Keratinocyte (primary cell): ENCODE results near the gene PARD3. TPM values are rescaled to one million over a fixed set of nuclear protein-coding genes. Genes with fewer than 3 reads are reported as not detected.

Experiments
- DNase-seq: peaks from one replicate; pipeline ENCODE4 v3.0.0-alpha.2; 2011; ENCODE audit warnings: low read depth, missing footprints, low spot score
- FAIRE-seq: peaks from 2 replicates; lab custom pipeline; 2011; peaks lifted over from hg19 to GRCh38; lab: Jason Lieb, UNC
- H2AFZ ChIP-seq: 2 replicates; pipeline ENCODE4 v1.6.0; 2012; ENCODE audit warnings: low read length, control low read depth, inconsistent platforms; ENCODE audit not compliant: control insufficient read depth
- H3K27ac ChIP-seq: 2 replicates; pipeline ENCODE4 v1.5.1; 2011; ENCODE audit warnings: low read length; ENCODE audit not compliant: control insufficient read depth, insufficient read depth
- H3K27me3 ChIP-seq: 3 replicates; pipeline ENCODE4 v1.6.0; 2011; ENCODE audit warnings: low read length; ENCODE audit not compliant: control insufficient read depth, insufficient read depth; ENCODE audit errors: extremely low read depth
- H3K36me3 ChIP-seq, 2 experiments: 2 replicates in 1 of 2; 3 replicates in 1 of 2; pipeline ENCODE4 v1.5.1; 2011; ENCODE audit warnings: low read length in 2 of 2, mild to moderate bottlenecking in 1 of 2; ENCODE audit not compliant: control insufficient read depth in 2 of 2, insufficient read depth in 2 of 2; ENCODE audit errors: extremely low read depth in 1 of 2
- H3K4me1 ChIP-seq: 3 replicates; pipeline ENCODE4 v1.5.1; 2011; ENCODE audit warnings: low read length; ENCODE audit not compliant: control insufficient read depth, insufficient read depth; ENCODE audit errors: extremely low read depth
- H3K4me2 ChIP-seq: 3 replicates; pipeline ENCODE4 v1.6.0; 2011; ENCODE audit warnings: low read depth, low read length; ENCODE audit not compliant: control insufficient read depth, insufficient read depth; ENCODE audit errors: extremely low read depth
- H3K4me3 ChIP-seq, 3 experiments: fragments of 200-600 bp in 1 of 3; sonication (generic) in 1 of 3; 2 replicates in 2 of 3; 3 replicates in 1 of 3; pipeline ENCODE4 v1.5.1; 2011 to 2016; ENCODE audit warnings: low read length in 3 of 3, mild to moderate bottlenecking in 3 of 3, control low read depth in 2 of 3, inconsistent platforms in 1 of 3, low read depth in 1 of 3, mixed read lengths in 1 of 3, mixed run types in 1 of 3, moderate library complexity in 1 of 3; ENCODE audit not compliant: control insufficient read depth in 2 of 3, insufficient read depth in 2 of 3; ENCODE audit errors: extremely low read depth in 1 of 3
- H3K79me2 ChIP-seq: 2 replicates; pipeline ENCODE4 v1.6.0; 2012; ENCODE audit warnings: low read length; ENCODE audit not compliant: control insufficient read depth, insufficient read depth
- H3K9ac ChIP-seq: 3 replicates; pipeline ENCODE4 v1.6.0; 2011; ENCODE audit warnings: low read length; ENCODE audit not compliant: control insufficient read depth, insufficient read depth; ENCODE audit errors: extremely low read depth
- H3K9me1 ChIP-seq: 3 replicates; pipeline ENCODE4 v1.6.0; 2011; ENCODE audit warnings: low read length; ENCODE audit not compliant: control insufficient read depth, insufficient read depth; ENCODE audit errors: extremely low read depth
- H3K9me3 ChIP-seq: 2 replicates; pipeline ENCODE4 v1.5.1; 2012; ENCODE audit warnings: low read depth, low read length; ENCODE audit not compliant: control insufficient read depth
- H4K20me1 ChIP-seq: 3 replicates; pipeline ENCODE4 v1.6.0; 2011; ENCODE audit warnings: low read length; ENCODE audit not compliant: control insufficient read depth, insufficient read depth; ENCODE audit errors: extremely low read depth
- EZH2 ChIP-seq: IDR thresholded peaks from one replicate; pipeline ENCODE4 v1.6.1; 2012; ENCODE audit warnings: inconsistent platforms, mild to moderate bottlenecking, low read length, moderate library complexity
- dilution Hi-C: fragments of 300-500 bp; cut with MboI; formaldehyde crosslinking; loops from one replicate; pipeline ENCODE4 v1.7.0; 2020; ENCODE audit warnings: low sequenced_read_pairs; ENCODE audit not compliant: extremely low pct_ligation_motif_present
- polyA plus RNA-seq, 5 experiments: library from polyadenylated mRNA; depleted of rRNA in 3 of 5; stranded (reverse) in 3 of 5; stranded (forward) in 1 of 5; unstranded in 1 of 5; fragments of >200 nt; gene quantifications; 1 replicate in 1 of 5; 2 replicates in 3 of 5; 3 replicates in 1 of 5; pipeline versions ENCODE4 v1.2.1 to v1.2.3, GENCODE V29; 2011 to 2012; ENCODE audit warnings: missing spikeins in 2 of 5, low read depth in 1 of 5, low replicate concordance in 1 of 5
- TF ChIP-seq, protein P1 (sequence below), 3 experiments: IDR thresholded peaks in 1 of 3; conservative IDR thresholded peaks in 1 of 3; optimal IDR thresholded peaks in 1 of 3; 2 replicates in 2 of 3; 3 replicates in 1 of 3; pipeline versions ENCODE3 to v1.5.1; 2011; ENCODE audit warnings: low read length in 3 of 3, mild to moderate bottlenecking in 3 of 3, moderate library complexity in 2 of 3, control low read depth in 1 of 3, inconsistent platforms in 1 of 3; ENCODE audit not compliant: insufficient read depth in 2 of 3; ENCODE audit errors: extremely low read depth in 1 of 3

PARD3 gene
- polyA plus RNA-seq, 1 donor (not counting 4 experiments of a cell fraction or from before 2014, with no cell fraction given) = 46.4 TPM

DNA sequence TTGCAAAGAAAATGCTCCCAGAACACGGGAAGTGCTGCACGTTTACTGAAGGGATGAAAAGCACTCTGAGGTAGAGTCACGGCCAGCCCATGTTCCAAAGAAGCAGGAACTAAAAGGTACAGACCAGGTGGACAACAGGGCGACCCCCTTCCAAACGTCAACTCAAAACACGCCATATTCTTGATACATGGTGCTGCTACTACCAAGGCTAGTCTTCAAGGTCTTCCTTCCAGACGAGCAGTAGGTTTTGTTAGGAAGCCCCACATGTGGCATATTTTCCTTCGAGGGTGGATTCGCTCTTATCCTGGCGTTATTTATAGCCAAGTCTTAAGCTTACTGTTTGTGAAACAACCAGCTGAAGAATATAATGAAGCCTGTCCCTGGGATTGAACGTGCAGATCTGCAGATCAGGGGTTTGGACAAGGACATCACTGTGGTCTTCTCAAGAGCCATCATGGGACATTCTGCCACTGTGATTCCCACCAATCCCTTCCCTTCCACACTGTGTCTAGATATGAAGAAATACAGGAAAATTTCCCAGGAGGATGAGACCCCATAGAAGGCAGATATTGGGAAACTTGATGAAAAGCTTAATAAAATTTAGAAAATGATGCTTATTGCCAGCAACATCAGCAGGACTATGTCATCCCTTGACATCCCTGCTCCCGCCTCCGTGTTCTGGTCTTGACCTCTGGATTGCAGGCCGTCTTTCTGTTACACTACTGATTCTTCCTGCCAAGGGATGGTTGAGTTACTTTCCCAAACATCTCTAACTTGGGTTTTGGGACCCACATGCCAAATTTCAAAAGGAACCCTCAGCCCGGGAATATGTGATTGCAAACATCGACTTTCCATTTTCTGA lies 734.4 kb downstream of the PARD3 start:
- Histone ChIP-seq H3K27ac (no peak overlapping the region), H3K4me1 (no peaks in the 10 kb centered on the region), H3K4me2 (no peak overlapping the region), H3K79me2 (no peaks in the 10 kb centered on the region), H3K27me3 (no peaks in the 10 kb centered on the region), H3K9ac (no peak overlapping the region), H2AFZ (no peak overlapping the region), H4K20me1 (no peaks in the 10 kb centered on the region), H3K4me3 (no peak overlapping the region), H3K9me3 (peaks cover 2% of the 10 kb centered on the region), H3K36me3 (no peaks in the 10 kb centered on the region), H3K9me1 (no peaks in the 10 kb centered on the region)
- FAIRE-seq = no peak
- TF ChIP-seq, protein P1, sequence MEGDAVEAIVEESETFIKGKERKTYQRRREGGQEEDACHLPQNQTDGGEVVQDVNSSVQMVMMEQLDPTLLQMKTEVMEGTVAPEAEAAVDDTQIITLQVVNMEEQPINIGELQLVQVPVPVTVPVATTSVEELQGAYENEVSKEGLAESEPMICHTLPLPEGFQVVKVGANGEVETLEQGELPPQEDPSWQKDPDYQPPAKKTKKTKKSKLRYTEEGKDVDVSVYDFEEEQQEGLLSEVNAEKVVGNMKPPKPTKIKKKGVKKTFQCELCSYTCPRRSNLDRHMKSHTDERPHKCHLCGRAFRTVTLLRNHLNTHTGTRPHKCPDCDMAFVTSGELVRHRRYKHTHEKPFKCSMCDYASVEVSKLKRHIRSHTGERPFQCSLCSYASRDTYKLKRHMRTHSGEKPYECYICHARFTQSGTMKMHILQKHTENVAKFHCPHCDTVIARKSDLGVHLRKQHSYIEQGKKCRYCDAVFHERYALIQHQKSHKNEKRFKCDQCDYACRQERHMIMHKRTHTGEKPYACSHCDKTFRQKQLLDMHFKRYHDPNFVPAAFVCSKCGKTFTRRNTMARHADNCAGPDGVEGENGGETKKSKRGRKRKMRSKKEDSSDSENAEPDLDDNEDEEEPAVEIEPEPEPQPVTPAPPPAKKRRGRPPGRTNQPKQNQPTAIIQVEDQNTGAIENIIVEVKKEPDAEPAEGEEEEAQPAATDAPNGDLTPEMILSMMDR (optimal IDR thresholded peaks at IDR 0.05 in 1 of 3, IDR thresholded peaks at IDR 0.05 in 1 of 3, conservative IDR thresholded peaks at IDR 0.05 in 1 of 3; ENCODE audit: extremely low read depth in 1 of 3, insufficient read depth in 2 of 3, low read length in 3 of 3) = no peak
- no peak for TF ChIP-seq EZH2
- DNase-seq = no peak
- dilution Hi-C loops = no loop called here

DNA sequence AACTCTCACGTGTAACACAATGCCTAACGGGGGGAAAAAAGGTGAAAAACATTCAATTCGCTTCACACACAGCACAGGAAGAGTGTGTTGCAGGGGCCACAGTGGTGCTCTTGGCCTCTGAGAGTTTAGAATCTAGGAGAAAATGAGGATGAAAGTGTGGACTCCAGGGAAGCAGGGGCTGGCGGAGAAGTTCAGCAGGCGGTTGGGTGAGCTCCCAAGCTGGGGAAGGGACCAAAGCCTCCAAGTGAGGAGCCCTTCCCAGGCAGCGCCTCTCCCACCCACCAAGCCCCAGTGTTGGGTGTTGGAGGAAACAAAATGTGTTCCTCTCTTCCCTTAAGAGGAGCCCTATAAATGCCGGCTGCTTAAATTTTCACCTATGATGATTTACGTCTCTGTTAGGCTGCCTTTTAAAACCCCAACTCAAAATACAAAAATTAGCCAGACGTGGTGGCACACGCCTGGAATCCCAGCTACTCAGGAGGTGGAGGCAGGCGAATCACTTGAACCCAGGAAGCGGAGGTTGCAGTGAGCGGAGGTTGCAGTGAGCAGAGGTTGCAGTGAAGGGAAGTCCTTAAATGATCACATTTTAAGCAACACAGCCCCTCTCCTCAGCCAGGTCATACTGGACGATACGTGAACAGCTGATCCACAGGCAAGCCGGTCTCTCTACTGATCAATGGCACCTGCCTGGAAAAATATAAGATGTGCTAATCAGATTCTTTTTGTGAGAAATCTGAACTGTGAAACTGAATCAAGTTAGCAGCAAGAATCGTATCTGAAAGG lies 735.2 kb downstream of the PARD3 start:
- H3K36me3 ChIP-seq = no peaks in the 10 kb centered on the region
- no peaks in the 10 kb centered on the region for H3K79me2 ChIP-seq
- FAIRE-seq (no peak), DNase-seq (no peak)
- H4K20me1 ChIP-seq = no peaks in the 10 kb centered on the region
- H3K27ac ChIP-seq = no peak overlapping the region
- no peak overlapping the region for H3K4me3 ChIP-seq
- no peak overlapping the region for H2AFZ ChIP-seq
- no peak overlapping the region for H3K4me2 ChIP-seq
- dilution Hi-C loops = no loop called here
- no peaks in the 10 kb centered on the region for H3K27me3 ChIP-seq
- H3K9ac ChIP-seq = no peak overlapping the region
- no peak for TF ChIP-seq EZH2
- TF ChIP-seq, protein P1 (optimal IDR thresholded peaks at IDR 0.05 in 1 of 3, IDR thresholded peaks at IDR 0.05 in 1 of 3, conservative IDR thresholded peaks at IDR 0.05 in 1 of 3; ENCODE audit: extremely low read depth in 1 of 3, insufficient read depth in 2 of 3, low read length in 3 of 3) = no peak
- H3K4me1 ChIP-seq = no peaks in the 10 kb centered on the region
- peaks cover 2% of the 10 kb centered on the region for H3K9me3 ChIP-seq
- no peaks in the 10 kb centered on the region for H3K9me1 ChIP-seq
